GM18517 (cell line): ENCODE results near the gene BCDIN3D.
"Not testable (repeated sequence)": the region's sequence is repeated elsewhere in the genome, so short reads cannot be mapped to it uniquely, and the experiment has no call there.

Experiments used
- ATAC-seq: cut with Tn5 transposase; IDR thresholded peaks from one replicate; pipeline ENCODE4 v1.9.1; 2021; ENCODE audit warnings: mild to moderate bottlenecking, moderate library complexity; ENCODE audit not compliant: unreplicated experiment

BCDIN3D gene

GRCh38 chr12:49863946-49864797, 21.3 kb upstream of the BCDIN3D start:
- ATAC-seq = no peak

- not testable (repeated sequence) for ATAC-seq
Observed at GRCh38 chr12:49860921-49861320, 18.0 kb upstream of the BCDIN3D start.

- ATAC-seq = not testable (repeated sequence)
Observed at GRCh38 chr12:49855890-49856289, 13.0 kb upstream of the BCDIN3D start.

GRCh38 chr12:49854976-49855375, 12.1 kb upstream of the BCDIN3D start:
- ATAC-seq = no peak

- no peak for ATAC-seq
Observed at GRCh38 chr12:49853671-49854070, 10.8 kb upstream of the BCDIN3D start.

GRCh38 chr12:49847161-49847560, 4.3 kb upstream of the BCDIN3D start:
- ATAC-seq = no peak

- no peak for ATAC-seq
Observed at GRCh38 chr12:49846032-49846431, 3.1 kb upstream of the BCDIN3D start.

- no peak for ATAC-seq
Observed at GRCh38 chr12:49843876-49844437, 1.1 kb upstream of the BCDIN3D start.

GRCh38 chr12:49843411-49843810, 505 bp upstream of the BCDIN3D start:
- ATAC-seq = no peak

- ATAC-seq = no peak
Observed at GRCh38 chr12:49838973-49839633, 3.8 kb downstream of the BCDIN3D start.

GRCh38 chr12:49832836-49833421, 10.0 kb downstream of the BCDIN3D start:
- no peak for ATAC-seq

- no peak for ATAC-seq
Observed at GRCh38 chr12:49831717-49832116, 11.2 kb downstream of the BCDIN3D start.

- ATAC-seq = peak; percentile 80
Observed at GRCh38 chr12:49828133-49829091, 14.5 kb downstream of the BCDIN3D start, which contains the start of gene NCKAP5L. Gene NCKAP5L, minus strand, starts transcription at chr12:49828413. Its CDS starts 24,369 bp downstream, at chr12:49804044.

- no peak for ATAC-seq
Observed at GRCh38 chr12:49827401-49828099, 15.4 kb downstream of the BCDIN3D start.

- ATAC-seq = no peak
Observed at GRCh38 chr12:49827051-49827400, 15.9 kb downstream of the BCDIN3D start.

- ATAC-seq = no peak
Observed at GRCh38 chr12:49825971-49826421, 16.9 kb downstream of the BCDIN3D start.

- no peak for ATAC-seq
Observed at GRCh38 chr12:49825360-49825970, 17.4 kb downstream of the BCDIN3D start.

GRCh38 chr12:49824895-49825294, 18.0 kb downstream of the BCDIN3D start:
- no peak for ATAC-seq

GRCh38 chr12:49824416-49824815, 18.5 kb downstream of the BCDIN3D start:
- no peak for ATAC-seq
